HG03469 (cell line): ENCODE data around the gene BOLA2B.
"Not testable (repeated sequence)": the region's sequence is repeated elsewhere in the genome, so short reads cannot be mapped to it uniquely, and the experiment has no call there.

ENCODE experiments used
- ATAC-seq: cut with Tn5 transposase; IDR thresholded peaks from one replicate; pipeline ENCODE4 v1.9.1; 2021; ENCODE audit warnings: mild to moderate bottlenecking, moderate library complexity, moderate number of reproducible peaks; ENCODE audit not compliant: unreplicated experiment

BOLA2B gene

GRCh38 chr16:30193615-30194014, at the start of gene BOLA2B, which contains the start of gene SLX1A:
Gene BOLA2B, minus strand, starts transcription at chr16:30193666. Its CDS starts 71 bp downstream, at chr16:30193595.
Gene SLX1A, plus strand, starts transcription at chr16:30193875. Its CDS starts 210 bp downstream, at chr16:30194085.
- peak; percentile 78 for ATAC-seq

- not testable (repeated sequence) for ATAC-seq
These were observed 23.6 kb upstream of the BOLA2B start for GRCh38 chr16:30217082-30217481.

GRCh38 chr16:30211414-30211813, 17.9 kb upstream of the BOLA2B start:
- not testable (repeated sequence) for ATAC-seq

- ATAC-seq: not testable (repeated sequence)
These were observed 15.6 kb upstream of the BOLA2B start for GRCh38 chr16:30209032-30209431.

- ATAC-seq: not testable (repeated sequence)
These were observed 13.7 kb upstream of the BOLA2B start for GRCh38 chr16:30207063-30207704.

GRCh38 chr16:30206252-30206651, 12.8 kb upstream of the BOLA2B start:
- not testable (repeated sequence) for ATAC-seq

- not testable (repeated sequence) for ATAC-seq
These were observed 12.2 kb upstream of the BOLA2B start for GRCh38 chr16:30205541-30206236.

- ATAC-seq: not testable (repeated sequence)
These were observed 6.3 kb upstream of the BOLA2B start for GRCh38 chr16:30199608-30200343.

- ATAC-seq: not testable (repeated sequence)
These were observed 5.6 kb upstream of the BOLA2B start, which contains the start of gene SULT1A3 for GRCh38 chr16:30199049-30199448. Gene SULT1A3, plus strand, starts transcription at chr16:30199255. Its CDS starts 1,474 bp downstream, at chr16:30200729.

- ATAC-seq: not testable (repeated sequence)
These were observed 3.5 kb upstream of the BOLA2B start for GRCh38 chr16:30197001-30197400.

GRCh38 chr16:30194172-30194925, 883 bp upstream of the BOLA2B start:
- ATAC-seq: peak; percentile 19

- not testable (repeated sequence) for ATAC-seq
These were observed 368 bp downstream of the BOLA2B start for GRCh38 chr16:30193098-30193497.

GRCh38 chr16:30191158-30191557, 2.3 kb downstream of the BOLA2B start:
- not testable (repeated sequence) for ATAC-seq

- no peak for ATAC-seq
These were observed 5.4 kb downstream of the BOLA2B start for GRCh38 chr16:30187971-30188561.

- no peak for ATAC-seq
These were observed 6.0 kb downstream of the BOLA2B start for GRCh38 chr16:30187556-30187865.

- ATAC-seq: no peak
These were observed 6.5 kb downstream of the BOLA2B start for GRCh38 chr16:30186782-30187555.

- ATAC-seq: no peak
These were observed 7.1 kb downstream of the BOLA2B start for GRCh38 chr16:30186444-30186781.

- ATAC-seq: no peak
These were observed 7.6 kb downstream of the BOLA2B start for GRCh38 chr16:30185683-30186421.
